ENCODE results near the gene BRCA2.

Gene BRCA2, protein sequence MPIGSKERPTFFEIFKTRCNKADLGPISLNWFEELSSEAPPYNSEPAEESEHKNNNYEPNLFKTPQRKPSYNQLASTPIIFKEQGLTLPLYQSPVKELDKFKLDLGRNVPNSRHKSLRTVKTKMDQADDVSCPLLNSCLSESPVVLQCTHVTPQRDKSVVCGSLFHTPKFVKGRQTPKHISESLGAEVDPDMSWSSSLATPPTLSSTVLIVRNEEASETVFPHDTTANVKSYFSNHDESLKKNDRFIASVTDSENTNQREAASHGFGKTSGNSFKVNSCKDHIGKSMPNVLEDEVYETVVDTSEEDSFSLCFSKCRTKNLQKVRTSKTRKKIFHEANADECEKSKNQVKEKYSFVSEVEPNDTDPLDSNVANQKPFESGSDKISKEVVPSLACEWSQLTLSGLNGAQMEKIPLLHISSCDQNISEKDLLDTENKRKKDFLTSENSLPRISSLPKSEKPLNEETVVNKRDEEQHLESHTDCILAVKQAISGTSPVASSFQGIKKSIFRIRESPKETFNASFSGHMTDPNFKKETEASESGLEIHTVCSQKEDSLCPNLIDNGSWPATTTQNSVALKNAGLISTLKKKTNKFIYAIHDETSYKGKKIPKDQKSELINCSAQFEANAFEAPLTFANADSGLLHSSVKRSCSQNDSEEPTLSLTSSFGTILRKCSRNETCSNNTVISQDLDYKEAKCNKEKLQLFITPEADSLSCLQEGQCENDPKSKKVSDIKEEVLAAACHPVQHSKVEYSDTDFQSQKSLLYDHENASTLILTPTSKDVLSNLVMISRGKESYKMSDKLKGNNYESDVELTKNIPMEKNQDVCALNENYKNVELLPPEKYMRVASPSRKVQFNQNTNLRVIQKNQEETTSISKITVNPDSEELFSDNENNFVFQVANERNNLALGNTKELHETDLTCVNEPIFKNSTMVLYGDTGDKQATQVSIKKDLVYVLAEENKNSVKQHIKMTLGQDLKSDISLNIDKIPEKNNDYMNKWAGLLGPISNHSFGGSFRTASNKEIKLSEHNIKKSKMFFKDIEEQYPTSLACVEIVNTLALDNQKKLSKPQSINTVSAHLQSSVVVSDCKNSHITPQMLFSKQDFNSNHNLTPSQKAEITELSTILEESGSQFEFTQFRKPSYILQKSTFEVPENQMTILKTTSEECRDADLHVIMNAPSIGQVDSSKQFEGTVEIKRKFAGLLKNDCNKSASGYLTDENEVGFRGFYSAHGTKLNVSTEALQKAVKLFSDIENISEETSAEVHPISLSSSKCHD (N-terminal part only)

DNA sequence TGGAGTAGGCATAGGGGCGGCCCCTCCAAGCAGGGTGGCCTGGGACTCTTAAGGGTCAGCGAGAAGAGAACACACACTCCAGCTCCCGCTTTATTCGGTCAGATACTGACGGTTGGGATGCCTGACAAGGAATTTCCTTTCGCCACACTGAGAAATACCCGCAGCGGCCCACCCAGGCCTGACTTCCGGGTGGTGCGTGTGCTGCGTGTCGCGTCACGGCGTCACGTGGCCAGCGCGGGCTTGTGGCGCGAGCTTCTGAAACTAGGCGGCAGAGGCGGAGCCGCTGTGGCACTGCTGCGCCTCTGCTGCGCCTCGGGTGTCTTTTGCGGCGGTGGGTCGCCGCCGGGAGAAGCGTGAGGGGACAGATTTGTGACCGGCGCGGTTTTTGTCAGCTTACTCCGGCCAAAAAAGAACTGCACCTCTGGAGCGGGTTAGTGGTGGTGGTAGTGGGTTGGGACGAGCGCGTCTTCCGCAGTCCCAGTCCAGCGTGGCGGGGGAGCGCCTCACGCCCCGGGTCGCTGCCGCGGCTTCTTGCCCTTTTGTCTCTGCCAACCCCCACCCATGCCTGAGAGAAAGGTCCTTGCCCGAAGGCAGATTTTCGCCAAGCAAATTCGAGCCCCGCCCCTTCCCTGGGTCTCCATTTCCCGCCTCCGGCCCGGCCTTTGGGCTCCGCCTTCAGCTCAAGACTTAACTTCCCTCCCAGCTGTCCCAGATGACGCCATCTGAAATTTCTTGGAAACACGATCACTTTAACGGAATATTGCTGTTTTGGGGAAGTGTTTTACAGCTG lies at the start of gene BRCA2, which contains the start of gene ZAR1L:
TSS of gene BRCA2 (plus strand) at position 271 of the 790 bp plus-strand sequence. CDS start 953 bp downstream, outside the sequence.
TSS of gene ZAR1L (minus strand) at position 126 of the 790 bp plus-strand sequence. CDS start 3,438 bp downstream, outside the sequence.
- no peaks in the 10 kb centered on the region for H3F3A ChIP-seq (ENCODE audit: low read depth)
- peak within 1 kb of the TSS; percentile 83 for H3K4me3 ChIP-seq (ENCODE audit: low read length, poor library complexity, severe bottlenecking)
- H3K79me2 ChIP-seq (ENCODE audit: insufficient read depth, low read length): peaks cover 33% of the 10 kb centered on the region
- H3K4me2 ChIP-seq (ENCODE audit: low read depth, low read length, poor library complexity, severe bottlenecking): peak within 1 kb of the TSS; percentile 88
- H3K36me3 ChIP-seq (ENCODE audit: insufficient read depth, low read length): no peaks in the 10 kb centered on the region
- H3K9me3 ChIP-seq (ENCODE audit: insufficient read depth, low read depth, low read length): no peaks in the 10 kb centered on the region
- no peaks in the 10 kb centered on the region for H3K9me2 ChIP-seq (replicated peaks; ENCODE audit: low read depth, low read length)
- peaks cover 37% of the 10 kb centered on the region for H3K4me1 ChIP-seq (ENCODE audit: insufficient read depth, low read length, poor library complexity, severe bottlenecking)
- H4K20me1 ChIP-seq (ENCODE audit: insufficient read depth, low read length, poor library complexity, severe bottlenecking): peaks cover 6% of the 10 kb centered on the region
- no peaks in the 10 kb centered on the region for H3K27me3 ChIP-seq (ENCODE audit: insufficient read depth, low read length, poor library complexity, severe bottlenecking)
- peak within 1 kb of the TSS; percentile 87 for H2AFZ ChIP-seq (ENCODE audit: low read length)
- TF ChIP-seq EZH2phosphoT487 (IDR thresholded peaks at IDR 0.05; ENCODE audit: borderline replicate concordance): no peak
- TF ChIP-seq, protein P1, sequence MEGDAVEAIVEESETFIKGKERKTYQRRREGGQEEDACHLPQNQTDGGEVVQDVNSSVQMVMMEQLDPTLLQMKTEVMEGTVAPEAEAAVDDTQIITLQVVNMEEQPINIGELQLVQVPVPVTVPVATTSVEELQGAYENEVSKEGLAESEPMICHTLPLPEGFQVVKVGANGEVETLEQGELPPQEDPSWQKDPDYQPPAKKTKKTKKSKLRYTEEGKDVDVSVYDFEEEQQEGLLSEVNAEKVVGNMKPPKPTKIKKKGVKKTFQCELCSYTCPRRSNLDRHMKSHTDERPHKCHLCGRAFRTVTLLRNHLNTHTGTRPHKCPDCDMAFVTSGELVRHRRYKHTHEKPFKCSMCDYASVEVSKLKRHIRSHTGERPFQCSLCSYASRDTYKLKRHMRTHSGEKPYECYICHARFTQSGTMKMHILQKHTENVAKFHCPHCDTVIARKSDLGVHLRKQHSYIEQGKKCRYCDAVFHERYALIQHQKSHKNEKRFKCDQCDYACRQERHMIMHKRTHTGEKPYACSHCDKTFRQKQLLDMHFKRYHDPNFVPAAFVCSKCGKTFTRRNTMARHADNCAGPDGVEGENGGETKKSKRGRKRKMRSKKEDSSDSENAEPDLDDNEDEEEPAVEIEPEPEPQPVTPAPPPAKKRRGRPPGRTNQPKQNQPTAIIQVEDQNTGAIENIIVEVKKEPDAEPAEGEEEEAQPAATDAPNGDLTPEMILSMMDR (conservative IDR thresholded peaks at IDR 0.05; ENCODE audit: low read length): no peak
- H3K9ac ChIP-seq (ENCODE audit: low read depth, low read length, poor library complexity, severe bottlenecking): peak within 1 kb of the TSS; percentile 87

DNA sequence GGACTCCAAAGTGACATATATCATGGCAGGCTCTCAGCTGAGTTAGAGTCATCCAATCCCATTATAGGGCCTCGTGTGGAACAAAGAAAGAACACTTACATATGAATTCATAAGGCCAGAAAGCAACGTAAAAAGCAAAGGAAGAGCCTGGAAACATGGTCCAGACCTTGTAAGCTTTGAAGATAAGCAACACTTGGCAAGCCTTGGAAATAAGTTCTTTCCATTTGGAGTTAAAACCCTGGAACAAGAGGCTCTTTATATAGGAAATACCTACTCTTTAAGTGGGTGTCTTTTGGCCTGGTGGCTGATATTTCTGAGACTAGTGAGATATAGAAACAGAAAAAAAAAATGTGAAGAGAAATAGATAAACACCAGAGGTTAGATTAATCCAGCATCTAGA lies 49.6 kb upstream of the BRCA2 start:
- Histone ChIP-seq H2AFZ (ENCODE audit: low read length) (no peak overlapping the region), H3K79me2 (ENCODE audit: insufficient read depth, low read length) (no peaks in the 10 kb centered on the region), H3K36me3 (ENCODE audit: insufficient read depth, low read length) (no peaks in the 10 kb centered on the region), H3K27me3 (ENCODE audit: insufficient read depth, low read length, poor library complexity, severe bottlenecking) (no peaks in the 10 kb centered on the region), H3K9ac (ENCODE audit: low read depth, low read length, poor library complexity, severe bottlenecking) (no peak overlapping the region), H3K9me2 (replicated peaks; ENCODE audit: low read depth, low read length) (no peaks in the 10 kb centered on the region), H3K4me3 (ENCODE audit: low read length, poor library complexity, severe bottlenecking) (no peak overlapping the region), H3F3A (ENCODE audit: low read depth) (no peaks in the 10 kb centered on the region), H3K9me3 (ENCODE audit: insufficient read depth, low read depth, low read length) (no peaks in the 10 kb centered on the region), H3K4me2 (ENCODE audit: low read depth, low read length, poor library complexity, severe bottlenecking) (no peak overlapping the region), H3K4me1 (ENCODE audit: insufficient read depth, low read length, poor library complexity, severe bottlenecking) (no peaks in the 10 kb centered on the region), H4K20me1 (ENCODE audit: insufficient read depth, low read length, poor library complexity, severe bottlenecking) (no peaks in the 10 kb centered on the region)
- no peak for TF ChIP-seq EZH2phosphoT487 (IDR thresholded peaks at IDR 0.05; ENCODE audit: borderline replicate concordance)
- TF ChIP-seq, protein P1 (conservative IDR thresholded peaks at IDR 0.05; ENCODE audit: low read length): no peak
